IMR-90 (cell line): ENCODE data around the gene TRAF7.
"Not testable (repeated sequence)": the region's sequence is repeated elsewhere in the genome, so short reads cannot be mapped to it uniquely, and the experiment has no call there.

Experiments used
- BHLHE40 ChIP-seq: fragments of 150-350 bp; IDR thresholded peaks from 2 replicates; pipeline ENCODE4 v1.6.1; 2016; ENCODE audit warnings: mild to moderate bottlenecking, low read depth, low read length
- CTCF ChIP-seq: conservative IDR thresholded peaks from 2 replicates; pipeline ENCODE4 v1.5.1; 2012; ENCODE audit warnings: mild to moderate bottlenecking, low read depth, low read length, improper control_type of control experiment
- MAZ ChIP-seq: IDR thresholded peaks from 2 replicates; pipeline ENCODE4 v1.6.1; 2012; ENCODE audit warnings: low read depth, mild to moderate bottlenecking, low read length, improper control_type of control experiment, moderate library complexity, borderline replicate concordance
- MXI1 ChIP-seq: IDR thresholded peaks from 2 replicates; pipeline ENCODE4 v1.6.1; 2012; ENCODE audit warnings: low read depth, mild to moderate bottlenecking, low read length, moderate library complexity, borderline replicate concordance
- POLR2A ChIP-seq: IDR thresholded peaks from 2 replicates; pipeline ENCODE4 v1.6.1; 2012; ENCODE audit warnings: mild to moderate bottlenecking, low read depth, low read length
- RAD21 ChIP-seq: IDR thresholded peaks from 2 replicates; pipeline ENCODE4 v1.6.1; 2012; ENCODE audit warnings: low read length, improper control_type of control experiment
- RFX5 ChIP-seq: IDR thresholded peaks from 2 replicates; pipeline ENCODE4 v1.8.0; 2012; ENCODE audit warnings: low read depth, mild to moderate bottlenecking, low read length, moderate library complexity

GRCh38 chr16:2133797-2134196 is 21.8 kb upstream of the TRAF7 start:
- not testable (repeated sequence) for TF ChIP-seq CTCF, POLR2A, MXI1, RAD21, MAZ, BHLHE40, RFX5
